H1 (cell line): ENCODE data around the gene FRMPD2.
"Not testable (repeated sequence)": the region's sequence is repeated elsewhere in the genome, so short reads cannot be mapped to it uniquely, and the experiment has no call there.

Experiments used
- CBX5 ChIP-seq: fragments of 300-800, 300-1000 bp; sonication (generic); IDR thresholded peaks from 2 replicates; pipeline ENCODE4 v1.7.1; 2016; ENCODE audit warnings: antibody characterized with exemption, low read length, low read depth
- CREB1 ChIP-seq: IDR thresholded peaks from 2 replicates; pipeline ENCODE4 v1.6.1; 2012; ENCODE audit warnings: inconsistent platforms
- HDAC6 ChIP-seq: IDR thresholded peaks from one replicate; pipeline ENCODE4 v1.7.1; 2012; ENCODE audit warnings: low read depth, mild to moderate bottlenecking, inconsistent platforms, low read length, moderate library complexity
- KDM1A ChIP-seq: fragments of 200-600, 300-600 bp; sonication (generic); IDR thresholded peaks from 2 replicates; pipeline ENCODE4 v1.7.1; 2016; ENCODE audit warnings: mild to moderate bottlenecking, low read length, borderline replicate concordance
- MAFK ChIP-seq: IDR thresholded peaks from 2 replicates; pipeline ENCODE4 v1.6.1; 2012; ENCODE audit warnings: low read depth, mild to moderate bottlenecking, improper control_type of control experiment, low read length
- TF ChIP-seq, protein P1 (sequence below), 3 experiments: IDR thresholded peaks; 1 replicate in 2 of 3; 2 replicates in 1 of 3; pipeline versions ENCODE4 v1.5.1 to v1.6.1; 2011; ENCODE audit warnings: low read length in 3 of 3, mild to moderate bottlenecking in 3 of 3, inconsistent platforms in 2 of 3, low read depth in 1 of 3, moderate library complexity in 1 of 3; ENCODE audit not compliant: insufficient read depth in 1 of 3; ENCODE audit errors: control extremely low read depth in 1 of 3

DNA sequence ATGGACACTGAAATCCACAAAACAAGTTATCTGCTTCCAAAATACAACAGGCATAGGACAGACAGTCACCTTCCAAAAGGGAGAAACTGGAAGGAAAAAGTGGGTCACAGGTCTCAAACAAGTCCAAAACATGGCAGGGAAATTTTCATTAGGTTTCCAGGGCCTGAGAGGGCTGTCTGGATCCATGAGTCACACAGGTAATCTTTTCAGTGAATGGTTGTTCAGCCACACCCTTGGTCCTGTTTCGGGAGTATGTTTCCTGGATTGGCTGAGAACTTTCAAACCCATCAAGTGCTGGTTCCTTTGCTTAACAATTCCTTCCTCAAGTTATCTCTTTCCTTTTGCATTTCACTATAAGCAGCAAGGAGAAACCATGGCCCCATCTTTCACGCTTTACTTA, 145.5 kb downstream of the FRMPD2 start:
- TF ChIP-seq, protein P1, sequence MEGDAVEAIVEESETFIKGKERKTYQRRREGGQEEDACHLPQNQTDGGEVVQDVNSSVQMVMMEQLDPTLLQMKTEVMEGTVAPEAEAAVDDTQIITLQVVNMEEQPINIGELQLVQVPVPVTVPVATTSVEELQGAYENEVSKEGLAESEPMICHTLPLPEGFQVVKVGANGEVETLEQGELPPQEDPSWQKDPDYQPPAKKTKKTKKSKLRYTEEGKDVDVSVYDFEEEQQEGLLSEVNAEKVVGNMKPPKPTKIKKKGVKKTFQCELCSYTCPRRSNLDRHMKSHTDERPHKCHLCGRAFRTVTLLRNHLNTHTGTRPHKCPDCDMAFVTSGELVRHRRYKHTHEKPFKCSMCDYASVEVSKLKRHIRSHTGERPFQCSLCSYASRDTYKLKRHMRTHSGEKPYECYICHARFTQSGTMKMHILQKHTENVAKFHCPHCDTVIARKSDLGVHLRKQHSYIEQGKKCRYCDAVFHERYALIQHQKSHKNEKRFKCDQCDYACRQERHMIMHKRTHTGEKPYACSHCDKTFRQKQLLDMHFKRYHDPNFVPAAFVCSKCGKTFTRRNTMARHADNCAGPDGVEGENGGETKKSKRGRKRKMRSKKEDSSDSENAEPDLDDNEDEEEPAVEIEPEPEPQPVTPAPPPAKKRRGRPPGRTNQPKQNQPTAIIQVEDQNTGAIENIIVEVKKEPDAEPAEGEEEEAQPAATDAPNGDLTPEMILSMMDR (IDR thresholded peaks at IDR 0.05; ENCODE audit: control extremely low read depth in 1 of 3, insufficient read depth in 1 of 3, low read depth in 1 of 3, low read length in 3 of 3), result not testable (repeated sequence)
- TF ChIP-seq CBX5, KDM1A, HDAC6, CREB1, MAFK: not testable (repeated sequence)
